SK-N-SH treated with all-trans-retinoic acid at 6 μM for 48 hours (cell line): ENCODE measurements around the gene SAPCD2.

Experiments used
- ATAC-seq: fragments of 200-7000 bp; cut with Tn5 transposase; 3 replicates; pipeline ENCODE4 v1.9.1; 2020; ENCODE audit warnings: mild to moderate bottlenecking, moderate library complexity
- ARNTL ChIP-seq: fragments of 450-650 bp; formaldehyde crosslinking; IDR thresholded peaks from 2 replicates; pipeline ENCODE4 v1.5.0; 2020; ENCODE audit warnings: low read depth, mild to moderate bottlenecking, moderate library complexity, borderline replicate concordance
- CREB5 ChIP-seq: fragments of 250-450 bp; sonication (Bioruptor Pico); IDR thresholded peaks from 2 replicates; pipeline ENCODE4 v1.5.1; 2020; ENCODE audit warnings: low read depth, mild to moderate bottlenecking, moderate library complexity
- ESRRG ChIP-seq: fragments of 250-450 bp; sonication (Bioruptor Pico); IDR thresholded peaks from 2 replicates; pipeline ENCODE4 v1.6.1; 2021; ENCODE audit warnings: mild to moderate bottlenecking
- GLIS3 ChIP-seq: fragments of 250-450 bp; sonication (Bioruptor Pico); IDR thresholded peaks from 2 replicates; pipeline ENCODE4 v1.5.0; 2020; ENCODE audit warnings: mild to moderate bottlenecking, moderate library complexity
- OSR1 ChIP-seq: fragments of 250-450 bp; sonication (Bioruptor Pico); IDR thresholded peaks from 2 replicates; pipeline ENCODE4 v1.8.0; 2022; ENCODE audit warnings: moderate library complexity, mild to moderate bottlenecking, inconsistent platforms
- PPARA ChIP-seq: fragments of 250-450 bp; sonication (Bioruptor Pico); IDR thresholded peaks from 2 replicates; pipeline ENCODE4 v1.5.0; 2020; ENCODE audit warnings: mild to moderate bottlenecking, borderline replicate concordance
- SNAI2 ChIP-seq: fragments of 250-450 bp; sonication (Bioruptor Pico); IDR thresholded peaks from 2 replicates; pipeline ENCODE4 v1.5.0; 2020; ENCODE audit warnings: mild to moderate bottlenecking, moderate library complexity
- TCF4 ChIP-seq: fragments of 250-450 bp; sonication (Bioruptor Pico); IDR thresholded peaks from 2 replicates; pipeline ENCODE4 v1.8.0; 2021; ENCODE audit warnings: mild to moderate bottlenecking, moderate library complexity, borderline replicate concordance
- TOX ChIP-seq: fragments of 250-450 bp; sonication (Bioruptor Pico); IDR thresholded peaks from 2 replicates; pipeline ENCODE4 v1.8.0; 2021; ENCODE audit warnings: mild to moderate bottlenecking, moderate library complexity, borderline replicate concordance
- TSHZ2 ChIP-seq: fragments of 250-450 bp; sonication (Bioruptor Pico); IDR thresholded peaks from 2 replicates; pipeline ENCODE4 v1.5.0; 2020; ENCODE audit warnings: mild to moderate bottlenecking, moderate library complexity
- ZC3H10 ChIP-seq: fragments of 250-450 bp; sonication (Bioruptor Pico); IDR thresholded peaks from 2 replicates; pipeline ENCODE4 v1.5.1; 2021; ENCODE audit warnings: mild to moderate bottlenecking, moderate library complexity
- ZFP3 ChIP-seq: fragments of 250-450 bp; sonication (Bioruptor Pico); IDR thresholded peaks from 2 replicates; pipeline ENCODE4 v1.5.0; 2020; ENCODE audit warnings: mild to moderate bottlenecking, moderate library complexity
- ZFP30 ChIP-seq: fragments of 450-650 bp; formaldehyde crosslinking; IDR thresholded peaks from 2 replicates; pipeline ENCODE4 v1.5.0; 2022; ENCODE audit warnings: mild to moderate bottlenecking, moderate library complexity
- ZNF70 ChIP-seq: fragments of 450-650 bp; formaldehyde crosslinking; IDR thresholded peaks from 2 replicates; pipeline ENCODE4 v1.5.0; 2020; ENCODE audit warnings: mild to moderate bottlenecking, moderate library complexity
- ZNF8 ChIP-seq: fragments of 450-650 bp; formaldehyde crosslinking; IDR thresholded peaks from 2 replicates; pipeline ENCODE4 v1.5.0; 2020; ENCODE audit warnings: mild to moderate bottlenecking, moderate library complexity

SAPCD2 gene

GRCh38 chr9:137049544-137050449 lies 20.6 kb downstream of the SAPCD2 start:
- peak; percentile 74 for ATAC-seq
- no peak for TF ChIP-seq ZNF8
- no peak for TF ChIP-seq TCF4 (CRISPR knock-in tag)
- TF ChIP-seq TSHZ2 (CRISPR knock-in tag) = no peak
- TF ChIP-seq PPARA = no peak
- TF ChIP-seq OSR1 (CRISPR knock-in tag) = no peak
- TF ChIP-seq ZNF70 (CRISPR knock-in tag) = no peak
- no peak for TF ChIP-seq TOX (CRISPR knock-in tag)

- ATAC-seq = no peak
- no peak for TF ChIP-seq CREB5 (CRISPR knock-in tag)
- no peak for TF ChIP-seq ESRRG (CRISPR knock-in tag)
- TF ChIP-seq SNAI2 = no peak
- no peak for TF ChIP-seq TSHZ2 (CRISPR knock-in tag)
- no peak for TF ChIP-seq ZNF8
- TF ChIP-seq ARNTL (CRISPR knock-in tag) = no peak
- TF ChIP-seq PPARA = no peak
- TF ChIP-seq, all 23 proteins: peak for 0
These were observed 21.5 kb downstream of the SAPCD2 start for GRCh38 chr9:137048655-137049543.

GRCh38 chr9:137046088-137046787 lies 24.1 kb downstream of the SAPCD2 start, which contains the start of gene NPDC1:
NPDC1 (minus strand) TSS chr9:137046177; CDS start chr9:137045989, 188 bp downstream.
- TF ChIP-seq ZFP3 = 0 out of 2 replicates have a peak, but pooled peaks have one; percentile 29
- TF ChIP-seq ZFP30 (CRISPR knock-in tag) = no peak
- no peak for TF ChIP-seq GLIS3 (CRISPR knock-in tag)
- peak; percentile 79 for ATAC-seq

- peak; percentile 58 for ATAC-seq
- TF ChIP-seq ZC3H10 = no peak
- no peak for TF ChIP-seq ZFP30 (CRISPR knock-in tag)
- no peak for TF ChIP-seq CREB5 (CRISPR knock-in tag)
- no peak for TF ChIP-seq PPARA
- TF ChIP-seq, all 23 proteins: peak for 0
These were observed 24.9 kb downstream of the SAPCD2 start for GRCh38 chr9:137045294-137046087.
